Activated CD8-positive, alpha-beta memory T cell treated with anti-CD3 and anti-CD28 coated beads, Interleukin-2, amount 50 U/mL, for 4 hours (primary cell): Measurements from ENCODE around the gene FBXO38.
"Not testable (repeated sequence)": the region's sequence is repeated elsewhere in the genome, so short reads cannot be mapped to it uniquely, and the experiment has no call there.

Experiments
- DNase-seq: peaks from one replicate; pipeline ENCODE4 v3.0.0-alpha.2; 2020

Gene FBXO38

DNA sequence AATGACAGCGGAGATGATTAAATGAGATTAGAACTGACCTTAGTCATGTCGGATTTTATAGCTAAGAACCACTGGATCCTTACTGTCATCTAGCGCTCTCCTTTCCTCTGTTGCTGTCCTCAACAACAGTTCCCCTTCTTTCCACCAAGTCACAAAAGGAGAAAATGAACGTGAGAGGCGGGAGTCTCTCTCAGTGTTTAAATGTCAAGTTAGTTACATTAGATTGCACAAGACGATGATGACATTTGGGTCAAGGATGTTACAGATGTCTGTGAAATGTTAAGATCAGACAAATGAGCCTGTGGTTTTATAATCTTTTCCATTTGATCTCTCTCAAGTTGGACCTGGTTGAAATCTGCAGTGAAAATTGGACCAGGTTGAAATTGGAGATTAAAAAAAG lies 53.5 kb downstream of the FBXO38 start:
- DNase-seq, result no peak

DNA sequence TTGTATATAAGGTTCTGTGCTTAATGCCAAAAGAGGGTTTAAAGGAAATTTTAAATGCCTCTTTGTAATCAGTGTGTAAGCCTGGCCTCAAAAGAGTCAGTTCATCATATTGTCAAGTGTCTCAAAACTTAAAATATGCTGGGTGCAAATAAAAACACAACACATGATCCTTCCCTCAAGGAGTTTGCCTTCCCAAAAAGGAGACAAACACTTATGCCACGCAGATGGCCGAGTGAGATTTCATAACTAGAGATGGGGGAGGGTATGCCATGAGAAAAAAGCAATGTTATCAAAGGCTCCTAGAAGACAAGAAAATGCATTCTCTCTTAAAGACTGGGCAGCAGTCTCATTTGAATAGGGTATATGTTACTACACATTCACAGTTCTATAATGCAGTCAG lies 55.2 kb downstream of the FBXO38 start:
- DNase-seq, result no peak

DNA sequence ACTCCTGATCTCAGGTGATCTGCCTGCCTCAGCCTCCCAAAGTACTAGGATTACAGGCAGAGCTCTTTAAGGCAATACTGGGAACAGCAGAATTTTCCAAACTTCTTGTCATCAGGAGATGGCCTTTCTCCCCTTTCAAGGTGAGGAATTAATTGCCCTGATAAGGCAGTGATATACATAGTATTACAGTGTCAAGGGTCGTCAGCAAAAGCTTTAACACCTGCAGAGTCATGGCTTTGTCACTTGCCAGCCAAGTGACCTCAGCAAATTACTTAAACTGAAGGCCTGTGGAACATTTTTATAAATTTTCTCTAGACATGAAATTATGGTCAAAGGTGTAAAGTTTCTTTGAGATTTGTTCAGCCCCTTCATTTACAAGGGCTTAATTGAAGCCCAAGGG lies 59.5 kb downstream of the FBXO38 start:
- no peak for DNase-seq

DNA sequence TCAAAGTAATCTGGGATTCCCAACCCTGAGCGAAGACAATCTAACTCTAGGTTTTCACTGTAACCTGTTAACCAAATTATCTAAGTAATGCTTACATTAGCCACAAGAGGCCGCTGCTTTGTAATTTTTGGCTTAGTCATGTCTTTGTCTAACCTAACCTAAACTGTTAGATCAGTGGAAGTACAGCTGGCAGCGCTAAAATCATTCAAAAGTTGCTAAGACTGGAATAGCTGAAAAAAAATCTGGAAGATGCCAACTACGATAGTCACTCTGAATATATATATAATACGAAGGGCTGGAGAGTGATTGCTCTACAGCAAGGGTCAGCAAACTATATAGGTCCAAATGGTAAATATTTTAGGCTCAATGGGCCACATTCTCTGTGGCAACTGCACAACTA lies 60.2 kb downstream of the FBXO38 start:
- DNase-seq, result peak; percentile 33

DNA sequence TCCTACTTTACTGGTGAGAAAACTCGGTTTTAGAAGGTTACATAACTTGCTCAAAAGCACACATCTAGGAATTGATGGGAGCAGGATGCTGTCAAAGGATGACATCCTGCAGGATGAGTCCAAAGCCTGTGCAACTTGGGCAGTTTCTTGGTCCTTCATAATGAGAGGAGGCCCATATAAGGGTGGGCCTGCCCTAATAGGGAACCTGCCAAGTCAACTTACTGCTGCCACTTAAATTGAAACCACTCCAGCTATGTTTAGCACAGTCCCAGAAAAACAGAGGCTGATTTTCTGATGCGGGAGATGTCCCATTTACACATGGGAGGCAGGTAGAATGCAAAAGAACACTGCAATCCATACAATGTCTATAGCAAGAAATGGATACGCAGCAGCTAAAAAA lies 61.8 kb downstream of the FBXO38 start:
- no peak for DNase-seq

DNA sequence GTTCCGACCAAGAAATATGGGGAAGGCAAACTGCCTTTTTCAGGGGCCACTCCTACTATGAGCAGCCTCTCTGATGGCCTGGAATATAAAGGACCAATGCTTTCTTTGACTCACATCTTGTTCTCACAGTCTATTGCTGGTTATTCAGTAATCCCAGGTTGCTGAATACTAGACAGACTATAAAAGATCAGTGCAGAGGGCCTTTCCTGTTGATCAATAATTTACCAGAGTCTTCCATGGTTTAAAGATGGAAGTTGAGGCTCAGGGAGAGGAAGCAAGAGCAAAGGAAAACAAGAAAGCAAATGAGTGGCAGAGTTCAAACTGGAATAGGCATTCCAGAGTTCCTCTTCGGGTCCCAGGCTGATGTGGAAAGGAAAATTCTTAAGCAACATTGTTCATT lies 62.9 kb downstream of the FBXO38 start:
- DNase-seq, result no peak

DNA sequence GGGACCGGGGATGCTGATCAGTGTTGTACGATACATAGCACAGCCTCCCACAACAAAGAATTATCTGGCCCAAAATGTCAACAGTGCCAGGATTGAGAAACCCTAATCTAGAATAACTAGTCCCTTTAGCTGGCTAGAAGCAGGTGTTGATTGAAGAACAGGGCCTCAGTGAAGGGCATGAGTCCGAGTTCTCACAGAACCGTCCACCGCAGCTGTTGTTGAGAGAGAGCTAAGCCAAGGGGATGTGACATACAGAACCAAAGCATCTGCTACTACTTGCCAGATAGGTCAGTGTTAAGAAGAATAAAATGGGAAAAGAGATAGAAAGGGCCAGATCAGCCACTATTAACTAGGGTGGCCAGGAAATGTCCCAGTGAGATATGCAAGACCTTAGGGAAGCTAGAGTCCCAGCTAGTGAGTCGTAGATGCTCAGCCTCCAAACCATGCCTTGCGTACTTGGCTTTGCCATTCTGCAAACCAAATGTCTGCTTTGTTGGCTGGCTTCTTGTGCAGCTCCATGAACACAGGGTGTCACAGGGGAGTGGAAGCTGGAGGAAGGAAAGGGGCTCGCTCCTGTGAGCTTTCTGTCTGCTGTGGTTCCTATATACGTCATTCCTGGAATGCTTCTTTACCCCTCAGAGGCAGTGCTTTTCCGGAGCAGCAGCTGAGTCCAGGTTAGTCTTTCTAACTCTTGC lies 68.9 kb downstream of the FBXO38 start:
- no peak for DNase-seq

DNA sequence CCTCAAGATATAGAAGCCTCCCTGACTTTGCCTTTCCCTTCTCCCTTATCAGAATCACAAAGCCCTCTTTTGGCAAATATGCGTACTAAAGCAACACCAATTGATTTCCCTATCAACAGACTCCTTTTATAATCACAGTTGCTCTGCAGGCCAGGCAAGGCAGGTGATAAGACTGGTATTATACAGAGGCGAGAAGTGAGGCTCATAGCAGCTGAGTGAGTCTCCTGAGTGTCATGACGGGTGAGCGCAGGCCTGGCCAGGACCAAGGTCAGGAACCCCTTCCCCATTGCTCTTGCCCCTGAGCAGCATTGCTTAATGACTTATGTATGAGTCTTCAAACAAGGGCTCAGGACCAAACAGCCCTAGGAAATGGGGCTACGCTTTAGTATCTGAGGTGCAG lies 70.8 kb downstream of the FBXO38 start:
- no peak for DNase-seq

DNA sequence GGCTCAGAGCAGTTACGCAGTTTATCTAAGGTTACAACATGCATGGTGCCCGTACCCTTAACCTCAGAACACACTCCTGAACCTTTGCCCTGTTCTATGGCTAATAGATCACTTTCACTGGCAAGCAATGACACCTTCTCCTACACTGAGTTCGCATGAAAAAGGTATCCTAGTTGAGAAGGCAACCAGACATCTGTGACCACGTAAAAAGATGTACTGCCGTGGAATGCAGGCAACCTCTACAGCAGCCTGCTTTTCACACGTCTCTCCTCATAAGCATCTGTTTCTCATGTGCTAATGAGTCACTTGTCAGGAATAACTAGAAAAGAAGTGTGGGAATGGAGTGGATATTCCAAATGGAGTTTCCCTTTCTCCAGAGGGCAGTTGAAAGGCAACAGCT lies 71.4 kb downstream of the FBXO38 start:
- DNase-seq, result no peak

DNA sequence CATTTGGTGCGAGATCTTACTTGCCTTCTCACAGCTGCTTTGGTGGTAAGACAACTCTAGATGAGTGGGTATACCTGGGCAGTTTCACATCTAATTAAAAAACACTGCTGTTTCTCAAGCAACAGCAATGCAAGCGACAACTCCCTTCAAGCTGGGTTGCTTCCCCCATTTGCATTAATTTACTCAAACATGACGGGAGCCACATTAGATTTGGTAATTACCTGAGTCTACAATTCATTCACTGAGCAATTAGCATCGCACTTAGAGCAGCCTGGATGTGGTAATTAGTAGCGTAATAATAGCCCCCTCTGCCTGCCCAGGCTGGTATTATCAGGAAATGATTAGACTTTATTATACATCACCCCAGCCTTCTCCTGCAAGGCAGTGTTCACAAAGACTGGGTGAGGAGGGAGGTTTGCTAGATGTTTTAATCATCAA lies 73.4 kb downstream of the FBXO38 start:
- no peak for DNase-seq

DNA sequence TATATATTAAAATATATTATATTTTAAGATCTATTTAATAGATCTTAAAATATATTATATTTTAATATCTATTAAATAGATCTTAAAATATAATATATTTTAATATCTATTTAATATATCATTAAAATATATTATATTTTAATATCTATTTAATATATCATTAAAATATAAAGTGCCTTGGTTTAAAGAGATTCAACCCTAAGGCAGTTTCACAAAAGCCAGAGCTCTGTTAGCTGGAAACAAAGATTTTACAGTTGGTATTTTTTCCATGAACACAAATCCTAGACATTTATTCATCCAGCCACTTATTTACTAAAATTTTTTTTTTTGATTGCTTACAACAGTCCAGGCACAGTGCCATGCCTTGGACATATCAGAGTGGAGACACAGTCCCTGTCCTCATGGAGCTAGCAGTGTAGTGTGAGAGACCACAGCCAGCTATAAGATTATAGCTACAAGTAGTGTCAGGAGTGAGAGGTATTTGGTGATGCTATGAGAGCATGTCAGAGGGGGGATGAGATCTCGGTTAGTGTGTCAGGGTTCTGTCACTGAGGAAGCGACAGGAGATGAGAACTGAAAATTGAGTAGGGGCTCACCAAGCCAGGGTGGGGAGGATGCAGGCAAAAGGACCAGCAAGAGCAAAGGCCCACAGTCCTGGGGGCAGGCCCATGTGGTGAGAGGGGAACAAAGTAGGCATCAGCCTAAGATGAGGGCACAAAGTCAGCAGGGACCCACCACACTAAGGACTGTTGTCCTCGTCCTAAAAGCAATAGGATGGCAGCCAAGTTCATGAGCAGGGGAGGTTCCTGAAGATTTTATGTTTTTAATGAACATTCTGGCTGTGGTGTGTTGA lies 74.5 kb downstream of the FBXO38 start:
- DNase-seq, result no peak

DNA sequence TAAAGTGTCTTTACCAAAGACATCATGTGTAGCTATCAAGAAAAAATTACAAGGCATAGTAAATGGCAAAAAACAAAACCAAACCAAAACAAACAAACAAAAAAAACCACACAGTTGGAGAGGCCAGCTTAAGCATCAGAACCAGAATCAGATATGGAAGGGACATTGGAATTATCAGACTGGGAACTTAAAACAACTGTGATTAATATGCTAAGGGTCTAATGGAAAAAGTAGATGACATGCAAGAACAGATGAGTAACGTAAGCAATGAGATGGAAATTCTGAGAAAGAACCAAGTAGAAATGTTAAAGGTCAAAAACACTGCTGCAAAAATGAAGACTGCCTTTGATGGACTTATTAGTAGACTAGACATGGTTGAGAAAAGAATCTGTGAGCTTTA lies 75.9 kb downstream of the FBXO38 start:
- DNase-seq, result no peak

DNA sequence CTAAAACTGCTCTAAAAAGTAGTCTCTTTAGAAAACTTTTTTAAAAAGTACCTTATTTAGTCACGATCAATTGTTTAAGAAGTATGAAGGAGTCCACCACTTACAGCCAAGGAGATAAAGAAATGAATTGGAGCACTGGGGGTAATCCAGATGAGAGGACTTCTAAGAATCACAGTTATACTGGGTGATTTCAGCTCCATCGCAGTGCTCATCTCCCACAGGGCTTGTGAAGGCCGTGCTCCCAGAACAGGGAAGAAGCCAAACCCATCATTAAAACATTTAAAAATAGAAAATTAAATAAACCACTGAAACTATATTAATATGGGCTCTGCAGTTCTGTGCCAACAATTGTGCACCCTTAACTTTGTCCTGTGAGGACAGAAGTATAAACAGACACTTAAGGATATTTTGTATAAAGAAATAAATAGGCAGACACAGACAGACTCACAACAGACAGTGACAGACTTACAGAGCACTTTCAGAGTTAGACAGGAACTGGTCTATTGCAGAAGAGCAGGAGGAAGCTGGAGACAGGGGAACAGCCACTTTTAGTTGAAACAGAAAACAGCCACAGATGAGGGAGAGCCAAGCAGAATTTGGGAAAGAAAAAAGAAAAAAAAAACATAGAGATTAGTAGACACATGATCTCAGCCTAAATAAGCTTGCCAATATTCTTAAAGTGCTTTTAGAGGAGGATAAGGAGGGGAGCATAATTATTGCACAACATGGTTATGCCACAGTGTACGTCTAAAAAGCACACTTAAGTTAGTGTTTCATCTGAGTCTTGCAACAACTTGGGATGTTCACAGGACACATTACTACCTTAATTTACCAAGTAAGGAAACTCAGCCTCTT lies 81.8 kb downstream of the FBXO38 start:
- DNase-seq, result no peak

DNA sequence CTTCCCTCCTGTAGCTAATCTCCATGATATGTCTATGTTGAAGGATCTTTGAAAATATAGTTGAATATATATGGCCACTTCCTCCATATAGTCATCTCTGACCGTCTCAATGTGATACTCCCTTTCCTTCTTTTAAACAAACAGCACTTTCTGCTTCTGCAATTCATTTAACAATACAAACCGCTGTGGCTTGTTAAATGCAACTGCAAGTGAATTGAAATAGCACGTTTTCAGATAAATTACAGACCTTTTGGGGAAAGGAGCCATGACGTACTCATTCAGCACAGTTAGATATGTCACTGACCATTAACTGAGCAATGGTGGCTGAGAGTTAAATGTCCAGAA lies 82.5 kb downstream of the FBXO38 start:
- no peak for DNase-seq

DNA sequence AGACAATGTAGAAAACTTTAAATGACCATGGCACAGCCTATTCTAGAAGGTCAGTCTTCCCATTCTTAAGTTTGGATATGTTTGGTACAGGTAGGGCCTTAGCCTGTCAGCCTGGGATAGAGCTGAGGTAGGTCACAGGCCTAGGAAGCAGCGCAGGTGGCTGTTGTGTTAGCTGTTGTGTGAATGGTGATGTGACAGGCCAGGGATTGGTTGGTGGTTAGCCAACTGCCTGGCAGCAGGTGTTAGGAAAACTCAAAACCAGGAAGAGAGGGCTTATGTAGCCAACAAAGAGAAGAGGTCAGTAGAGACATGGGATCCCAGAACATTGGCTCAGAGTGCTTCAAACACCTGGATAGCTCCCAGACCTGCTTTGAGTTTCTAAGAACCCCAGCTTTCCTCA lies 84.2 kb downstream of the FBXO38 start:
- DNase-seq, result no peak

DNA sequence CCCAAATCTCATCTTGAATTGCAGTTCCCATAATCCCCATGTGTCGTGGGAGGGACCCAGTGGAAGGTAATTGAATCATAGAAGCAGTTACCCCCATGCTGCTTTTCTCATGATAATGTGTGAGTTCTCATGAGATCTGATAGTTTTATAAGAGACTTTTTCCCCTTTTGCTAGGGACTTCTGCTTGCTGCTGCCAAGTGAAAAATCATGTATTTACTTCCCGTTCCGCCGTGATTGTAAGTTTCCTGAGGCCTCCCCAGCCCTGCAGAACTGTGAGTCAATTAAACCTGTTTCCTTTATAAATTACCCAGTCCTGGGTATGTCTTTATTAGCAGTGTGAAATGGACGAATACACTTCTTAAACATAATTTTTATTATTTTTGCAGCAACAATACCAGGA lies 85.0 kb downstream of the FBXO38 start:
- DNase-seq, result not testable (repeated sequence)

DNA sequence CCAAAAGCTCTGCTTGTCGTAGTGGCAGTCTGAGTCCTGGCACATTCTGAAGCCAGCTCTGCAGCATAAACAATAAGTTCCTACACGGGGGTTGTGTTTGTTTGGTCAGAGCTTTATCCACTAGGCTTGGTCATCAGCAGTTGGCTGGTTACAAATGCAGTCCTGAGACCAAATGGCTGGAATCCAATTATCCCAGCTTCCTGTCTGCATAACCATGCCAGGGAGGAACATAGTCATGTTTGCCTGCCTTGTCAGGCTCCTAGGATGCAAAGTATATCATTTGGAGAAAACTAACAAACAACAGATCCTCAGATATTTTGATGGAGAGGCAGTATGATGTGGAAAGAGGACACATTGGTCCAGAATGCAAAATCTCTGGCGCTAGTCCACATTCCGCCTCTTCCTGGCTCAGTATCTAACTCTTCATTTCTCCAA lies 85.8 kb downstream of the FBXO38 start:
- DNase-seq, result no peak

DNA sequence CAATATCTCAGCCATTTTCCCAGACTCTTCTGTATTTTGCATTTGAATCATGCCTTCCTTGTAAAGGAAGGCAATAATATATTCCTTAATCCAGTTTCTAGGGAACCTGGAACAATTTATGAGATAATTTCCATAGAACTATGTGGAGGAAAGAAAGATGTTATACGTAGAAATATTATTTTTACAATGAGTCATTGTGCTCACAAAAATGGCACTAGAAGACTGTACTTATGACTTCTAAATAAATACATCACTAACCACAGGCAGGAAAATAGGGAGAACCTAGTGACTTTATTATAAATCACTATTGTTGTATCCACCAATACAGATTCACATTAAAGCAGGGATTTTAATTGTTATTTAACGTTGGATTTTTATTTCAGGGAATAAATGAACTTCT lies 87.6 kb downstream of the FBXO38 start:
- no peak for DNase-seq

DNA sequence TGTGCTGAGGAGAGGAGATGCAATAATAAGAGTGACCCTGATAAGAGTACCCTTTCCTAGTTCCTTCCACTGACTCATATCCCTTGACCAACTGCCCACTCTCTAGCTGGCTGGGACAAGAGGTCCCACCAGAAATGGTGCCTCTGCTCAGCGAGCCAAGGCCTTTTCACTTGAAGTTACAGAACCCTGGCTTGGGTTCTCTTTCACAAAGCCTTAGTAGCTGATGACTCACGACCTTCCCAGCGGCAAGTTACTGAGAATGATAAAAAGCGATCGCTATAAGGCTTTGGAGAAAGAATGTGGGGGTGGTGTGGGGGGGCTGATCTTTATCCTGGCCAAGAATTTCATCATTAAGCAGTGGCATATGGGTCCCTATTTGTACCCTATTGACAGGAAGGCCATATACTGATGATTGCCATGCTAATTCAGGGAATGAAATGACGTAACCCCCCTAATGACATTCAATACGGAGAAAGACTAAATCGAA lies 90.3 kb downstream of the FBXO38 start:
- DNase-seq, result no peak

DNA sequence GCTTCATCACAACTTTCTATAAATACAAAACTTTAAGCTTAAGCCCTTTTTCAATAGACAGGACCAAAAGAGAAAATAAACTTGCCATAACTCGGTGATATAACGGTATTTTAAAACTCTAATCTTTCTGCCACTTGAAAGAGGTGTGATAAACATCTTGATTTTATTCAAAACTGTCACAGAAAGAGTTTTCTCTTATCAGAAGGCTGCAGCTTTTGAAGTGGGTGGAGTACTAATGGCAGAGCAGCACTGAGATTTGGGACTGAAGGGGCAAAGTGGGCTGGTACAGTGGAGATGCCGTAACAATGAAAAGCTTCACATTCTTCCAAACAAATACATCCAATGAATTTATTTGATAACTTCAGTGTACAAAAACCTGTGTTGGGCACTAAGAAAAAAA lies 92.5 kb downstream of the FBXO38 start:
- DNase-seq, result no peak

DNA sequence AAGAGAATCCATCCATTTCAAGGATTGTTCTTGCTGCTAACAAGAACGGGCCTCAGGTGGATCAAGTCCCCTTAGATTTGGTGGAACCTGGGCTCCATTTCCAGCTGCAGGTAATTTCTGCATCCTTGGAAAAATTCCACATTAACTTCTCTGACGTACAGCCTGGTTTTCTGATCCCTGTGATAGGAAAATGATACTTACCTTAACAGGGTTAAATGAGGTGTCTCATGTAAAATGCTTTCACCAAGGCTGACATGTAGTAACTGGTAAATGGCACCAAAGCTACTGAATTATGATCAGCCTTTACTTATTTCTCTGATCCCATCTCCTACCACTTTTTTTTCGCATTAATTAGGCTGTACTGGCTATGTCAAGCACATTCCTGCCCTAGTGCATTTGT lies 93.7 kb downstream of the FBXO38 start:
- no peak for DNase-seq

DNA sequence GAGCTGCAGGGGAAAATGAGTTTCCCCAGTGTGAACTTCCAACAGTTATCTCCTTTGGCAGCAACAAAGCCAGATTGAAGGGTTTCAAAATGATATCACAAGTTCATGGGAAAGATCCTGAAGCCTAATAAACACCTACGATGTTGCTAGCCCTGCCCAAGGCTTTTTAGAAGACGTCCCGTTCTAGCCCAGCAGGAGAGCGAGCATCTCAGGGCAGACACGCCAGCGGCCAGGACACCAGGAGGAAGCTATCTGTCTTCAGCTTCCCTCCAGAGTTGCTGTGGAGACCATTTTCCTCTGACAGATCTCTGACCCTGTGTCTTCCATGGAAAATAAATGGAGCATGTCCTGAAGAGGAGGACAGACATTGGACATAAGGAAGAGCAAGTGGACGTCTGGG lies 98.4 kb downstream of the FBXO38 start:
- DNase-seq, result no peak

DNA sequence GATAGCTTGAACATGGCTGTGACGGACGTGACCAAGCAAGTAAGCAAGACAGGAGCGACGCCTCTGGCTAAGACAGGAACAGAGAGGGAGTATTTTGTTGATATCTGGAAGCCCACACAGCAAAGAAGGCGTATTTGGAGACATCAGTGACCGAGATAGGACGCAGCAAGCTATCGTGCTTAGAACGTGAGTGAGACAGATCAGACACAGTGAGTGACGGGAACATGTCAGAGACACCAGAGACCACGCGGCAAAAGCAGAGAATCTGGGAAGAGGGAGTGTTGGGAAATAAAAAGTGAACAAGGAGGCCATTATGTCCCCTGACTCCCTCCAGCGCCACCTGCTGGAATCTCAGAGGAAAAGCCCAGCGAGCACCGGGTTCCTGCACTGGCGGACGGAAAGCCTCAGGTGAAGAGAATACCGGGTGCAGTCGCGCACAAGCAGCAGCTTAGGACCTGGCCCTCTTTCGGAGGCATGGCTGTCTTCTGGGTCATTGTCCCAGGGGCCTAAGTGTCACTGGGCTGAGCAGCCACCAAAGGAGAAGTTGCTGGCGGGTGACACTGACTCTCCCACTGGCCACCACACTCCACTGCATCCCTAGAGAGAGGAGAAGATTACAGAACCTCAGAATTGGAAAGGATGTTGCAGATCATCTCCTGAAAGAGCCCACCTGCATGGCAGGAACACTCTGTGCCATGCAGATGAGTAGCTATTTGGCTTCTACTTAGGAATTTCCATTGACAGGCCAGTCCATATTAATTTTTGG lies 99.1 kb downstream of the FBXO38 start:
- peak; percentile 57 for DNase-seq
